TTC549 (cell line): Measurements from ENCODE around the gene CHRM4.

ENCODE experiments used
- FAIRE-seq: peaks from 2 replicates; lab custom pipeline; 2012; peaks lifted over from hg19 to GRCh38; lab: Jason Lieb, UNC

CHRM4 gene

GRCh38 chr11:46347637-46348311 is 43.8 kb downstream of the CHRM4 start:
- no peak for FAIRE-seq

GRCh38 chr11:46346886-46347636 is 44.5 kb downstream of the CHRM4 start, which contains the start of gene DGKZ:
TSS of gene DGKZ (plus strand) at chr11:46347463. CDS start at chr11:46347660, 197 bp downstream.
- FAIRE-seq = no peak

- no peak for FAIRE-seq
These were observed 45.6 kb downstream of the CHRM4 start for GRCh38 chr11:46345881-46346484.

GRCh38 chr11:46345131-46345597 is 46.4 kb downstream of the CHRM4 start:
- no peak for FAIRE-seq

DNA sequence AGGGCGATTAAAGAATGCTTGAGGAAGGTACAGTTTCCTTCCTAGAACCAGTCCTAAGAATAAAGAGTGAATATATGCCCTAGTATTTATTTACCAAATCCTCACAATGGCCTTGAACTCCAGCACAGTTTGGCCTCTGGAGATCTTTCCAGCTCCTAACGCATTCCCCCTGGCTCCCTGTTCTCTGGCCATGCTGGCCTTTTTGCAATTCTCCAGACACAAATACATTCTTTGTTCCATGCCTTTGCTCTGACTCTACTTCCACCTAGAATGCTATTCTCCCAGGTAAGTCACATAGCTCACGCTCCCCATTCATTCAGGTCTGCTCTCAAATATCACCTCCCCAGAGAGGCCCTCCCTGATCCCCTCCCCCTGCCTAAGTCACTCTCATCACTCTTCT is 48.1 kb downstream of the CHRM4 start:
- FAIRE-seq = no peak

DNA sequence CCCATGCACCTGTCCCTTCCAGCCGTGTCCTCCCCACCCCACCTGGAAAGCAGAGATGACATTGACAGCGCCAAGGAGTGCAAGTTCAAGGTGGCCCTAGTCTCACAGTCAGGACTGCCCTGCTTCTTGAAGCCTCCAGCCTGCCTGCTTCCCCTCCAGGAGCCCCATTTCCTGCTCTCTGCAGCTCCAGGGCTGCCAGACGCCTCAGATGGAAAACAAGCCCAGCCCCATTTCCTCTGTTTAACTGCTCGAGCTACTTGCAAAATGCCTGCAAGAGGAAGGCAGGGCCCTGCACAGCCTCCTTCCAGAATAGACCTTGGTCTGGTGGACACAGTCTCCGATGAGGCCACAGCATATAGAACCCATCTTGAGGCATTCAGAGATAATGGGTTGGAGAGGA is 49.3 kb downstream of the CHRM4 start:
- no peak for FAIRE-seq

- FAIRE-seq = no peak
These were observed 50.1 kb downstream of the CHRM4 start for GRCh38 chr11:46341454-46341853.

GRCh38 chr11:46339816-46340215 is 51.8 kb downstream of the CHRM4 start:
- FAIRE-seq = no peak

DNA sequence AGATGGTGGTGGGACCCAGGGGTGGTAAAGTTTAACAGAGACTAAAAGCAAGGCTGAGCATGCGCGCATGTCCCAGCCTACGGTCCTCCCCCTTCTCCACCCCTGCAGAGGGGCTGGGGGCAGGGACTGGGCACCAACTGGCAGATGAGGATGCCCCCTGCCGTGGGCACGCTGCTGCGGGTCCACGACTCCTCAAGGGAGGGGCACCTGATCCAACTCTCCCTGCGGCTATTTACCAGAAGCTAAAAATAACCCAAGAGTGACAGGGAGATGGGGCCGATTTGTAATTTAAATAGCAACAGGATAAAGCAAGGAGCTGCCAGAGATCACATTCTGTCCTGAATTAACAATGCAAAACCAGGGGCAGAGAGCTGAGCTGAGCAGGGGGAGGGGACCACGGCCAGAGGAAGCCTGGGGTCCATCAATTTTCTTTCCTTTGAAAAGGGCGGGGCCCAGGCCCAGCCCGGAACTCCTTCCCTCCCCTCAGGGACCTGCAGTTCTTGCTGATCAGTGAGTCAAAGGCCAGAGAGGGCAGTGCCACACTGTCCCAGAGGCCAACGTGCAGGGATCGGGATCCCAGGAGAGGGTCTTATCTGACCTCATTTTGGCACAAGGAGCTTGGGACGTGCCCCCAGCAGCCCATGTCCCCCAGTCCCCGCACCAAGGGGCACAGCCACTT is 52.4 kb downstream of the CHRM4 start:
- FAIRE-seq = no peak

DNA sequence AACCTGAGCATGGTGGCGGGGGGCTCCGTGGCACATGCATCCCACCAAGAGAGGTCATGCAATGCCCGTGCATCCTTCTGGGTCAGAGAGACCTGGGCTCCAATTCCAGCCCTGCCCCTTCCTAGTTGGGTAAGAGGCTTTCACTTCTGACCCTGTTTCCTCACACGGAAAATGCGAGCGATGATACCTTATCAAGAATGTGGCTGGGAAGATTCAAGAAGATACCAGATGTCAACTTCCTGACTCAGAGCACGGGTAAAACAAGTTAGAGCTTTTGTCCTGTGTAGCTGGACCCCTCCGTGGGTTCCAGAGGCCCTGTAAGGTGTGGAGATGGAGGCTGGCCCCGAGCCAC is 53.0 kb downstream of the CHRM4 start:
- FAIRE-seq = no peak

DNA sequence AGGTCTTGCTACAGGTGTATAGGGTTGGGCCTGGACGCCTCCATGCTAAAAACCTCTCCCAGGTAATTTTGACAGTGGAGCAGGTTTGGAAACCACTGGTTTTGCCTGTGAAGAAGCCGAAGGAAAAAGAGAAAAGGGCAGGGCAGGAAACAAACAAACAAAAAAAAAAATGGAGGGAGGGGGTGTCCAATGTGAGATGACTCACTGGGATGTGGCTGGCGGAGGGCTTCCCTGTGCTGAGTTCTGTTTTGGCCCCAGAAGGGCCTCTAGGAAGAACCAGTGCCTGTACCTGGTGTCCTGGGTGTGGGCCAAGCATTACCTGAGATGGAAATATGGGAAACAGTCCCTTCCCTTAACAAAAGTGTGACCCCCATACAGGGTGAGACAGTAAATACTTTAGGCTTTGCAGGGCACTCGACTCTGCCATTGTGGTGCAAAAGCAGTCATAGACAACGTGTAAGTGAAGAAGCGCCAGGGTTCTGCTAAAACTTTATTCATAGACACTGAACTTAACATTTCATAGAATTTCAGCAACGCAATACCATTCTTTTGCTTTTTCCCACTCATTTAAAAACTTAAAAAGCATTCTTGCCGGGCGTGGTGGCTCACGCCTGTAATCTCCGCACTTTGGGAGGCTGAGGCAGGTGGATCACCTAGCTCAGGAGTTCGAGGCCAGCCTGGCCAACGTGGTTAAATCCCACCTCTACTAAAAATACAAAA is 53.8 kb downstream of the CHRM4 start:
- FAIRE-seq = no peak

DNA sequence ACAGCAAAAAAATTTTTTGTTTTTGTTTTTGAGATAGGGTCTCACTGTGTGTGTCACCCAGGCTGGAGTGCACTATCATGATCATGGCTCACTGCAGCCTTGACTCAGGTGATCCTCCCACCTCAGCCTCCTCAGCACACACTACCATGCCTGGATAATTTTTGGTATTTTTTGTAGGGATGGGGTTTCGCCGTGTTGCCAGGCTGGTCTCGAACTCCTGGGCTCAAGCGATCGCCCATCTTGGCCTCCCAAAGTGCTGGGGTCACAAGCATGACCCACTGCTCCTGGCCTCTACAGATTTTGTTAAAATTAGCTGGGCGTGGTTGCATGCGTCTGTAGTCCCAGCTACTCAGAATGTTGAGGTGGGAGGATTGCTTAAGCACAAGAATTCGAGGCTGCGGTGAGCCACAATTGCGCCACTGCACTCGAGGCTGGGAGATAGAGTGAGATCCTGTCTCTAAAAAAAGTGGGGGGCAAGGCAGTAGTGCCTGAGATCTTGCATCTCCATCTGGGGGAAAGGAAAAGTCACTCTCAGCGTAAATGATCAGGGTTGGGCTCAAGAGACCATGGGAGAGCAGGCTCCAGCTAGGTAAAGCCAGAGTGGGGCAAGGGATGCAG is 54.9 kb downstream of the CHRM4 start:
- FAIRE-seq = no peak

DNA sequence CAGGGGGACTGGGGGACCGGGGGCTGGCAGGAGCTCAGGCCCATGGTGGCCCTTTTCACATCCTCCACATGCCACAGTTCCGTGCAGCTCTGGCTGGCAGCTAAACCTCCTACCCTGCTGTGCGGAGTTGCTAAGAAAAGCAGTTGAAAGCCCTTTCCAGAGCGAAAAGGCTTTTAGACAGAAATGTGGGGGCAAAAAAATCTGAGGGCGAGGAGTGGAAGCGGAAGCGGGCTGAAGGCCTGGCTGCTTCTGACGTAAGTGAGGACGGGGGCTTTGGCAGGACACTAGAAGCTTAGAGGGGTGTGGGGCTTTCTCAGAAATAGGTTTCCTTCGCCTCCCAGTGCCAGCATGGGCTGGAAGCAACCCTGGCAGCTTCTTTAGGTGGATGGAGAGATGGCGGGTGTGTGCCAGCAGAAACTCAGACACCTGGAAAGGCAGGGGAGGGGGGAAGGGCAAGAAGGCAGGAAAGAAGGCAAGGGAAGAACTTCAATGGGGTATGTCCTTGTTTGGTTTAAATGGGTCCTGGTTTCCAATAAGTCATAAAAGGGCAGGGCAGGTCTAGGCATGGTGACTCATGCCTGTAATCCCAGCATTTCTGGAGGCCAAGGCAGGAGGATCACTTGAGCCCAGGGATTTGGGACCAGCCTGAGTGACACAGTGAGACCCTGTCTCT is 55.5 kb downstream of the CHRM4 start:
- FAIRE-seq = no peak

DNA sequence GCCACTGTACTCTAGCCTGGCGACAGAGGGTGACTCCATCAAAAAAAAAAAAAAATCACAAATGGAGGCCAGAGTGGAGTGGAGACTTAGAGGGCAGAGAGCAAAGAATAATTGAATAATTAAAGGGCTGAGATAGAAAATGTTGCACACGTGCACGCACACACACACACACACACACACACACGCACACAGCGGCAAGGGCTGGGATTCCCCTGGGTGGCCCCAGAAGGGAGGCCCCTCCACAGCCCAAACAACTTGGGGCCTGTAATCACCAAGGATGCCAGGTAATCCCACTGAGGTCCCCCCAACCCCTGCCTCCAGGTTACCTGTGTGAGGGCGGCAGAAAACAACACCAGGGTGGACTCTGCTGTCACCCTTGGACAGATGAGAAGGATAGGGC is 56.3 kb downstream of the CHRM4 start:
- FAIRE-seq = no peak

- no peak for FAIRE-seq
These were observed 57.4 kb downstream of the CHRM4 start for GRCh38 chr11:46334211-46334610.
